GM19467 (cell line): ENCODE results near the gene ARID5B.
A peak's percentile ranks its signal among the peaks of the same experiment; 100 is the strongest.
"Not testable (repeated sequence)": the region's sequence is repeated elsewhere in the genome, so short reads cannot be mapped to it uniquely, and the experiment has no call there.

Source experiments
- ATAC-seq: cut with Tn5 transposase; IDR thresholded peaks from one replicate; pipeline ENCODE4 v1.9.1; 2021; ENCODE audit warnings: mild to moderate bottlenecking, moderate library complexity; ENCODE audit not compliant: unreplicated experiment

Gene ARID5B

GRCh38 chr10:62025901-62026879 is 124.7 kb downstream of the ARID5B start:
- ATAC-seq = no peak

GRCh38 chr10:62027841-62028501 is 126.5 kb downstream of the ARID5B start:
- ATAC-seq = no peak

- not testable (repeated sequence) for ATAC-seq
Measured at GRCh38 chr10:62028502-62028842, 127.0 kb downstream of the ARID5B start.

GRCh38 chr10:62029401-62029800 is 127.9 kb downstream of the ARID5B start:
- ATAC-seq = no peak

GRCh38 chr10:62031507-62031906 is 130.0 kb downstream of the ARID5B start:
- ATAC-seq = no peak

- no peak for ATAC-seq
Measured at GRCh38 chr10:62033125-62033524, 131.6 kb downstream of the ARID5B start.

GRCh38 chr10:62034096-62034640 is 132.7 kb downstream of the ARID5B start:
- ATAC-seq = no peak

GRCh38 chr10:62036186-62037081 is 134.9 kb downstream of the ARID5B start:
- no peak for ATAC-seq

- ATAC-seq = no peak
Measured at GRCh38 chr10:62037166-62037831, 135.8 kb downstream of the ARID5B start.

GRCh38 chr10:62037890-62038608 is 136.6 kb downstream of the ARID5B start:
- no peak for ATAC-seq

- peak; percentile 47 for ATAC-seq
Measured at GRCh38 chr10:62038609-62039190, 137.2 kb downstream of the ARID5B start.

- ATAC-seq = no peak
Measured at GRCh38 chr10:62039954-62040353, 138.5 kb downstream of the ARID5B start.

- no peak for ATAC-seq
Measured at GRCh38 chr10:62040881-62041280, 139.4 kb downstream of the ARID5B start.

- no peak for ATAC-seq
Measured at GRCh38 chr10:62043421-62044021, 142.0 kb downstream of the ARID5B start.

GRCh38 chr10:62044566-62044965 is 143.1 kb downstream of the ARID5B start:
- ATAC-seq = no peak

GRCh38 chr10:62045765-62046521 is 144.4 kb downstream of the ARID5B start:
- ATAC-seq = no peak

- ATAC-seq = peak; percentile 45
Measured at GRCh38 chr10:62046522-62047227, 145.2 kb downstream of the ARID5B start.
